ENCODE measurements around the gene DNLZ.
"Not testable (repeated sequence)": the region's sequence is repeated elsewhere in the genome, so short reads cannot be mapped to it uniquely, and the experiment has no call there.

The DNLZ gene

GRCh38 chr9:136331030-136331429 lies 32.5 kb downstream of the DNLZ start:
- DNase-seq (ENCODE audit: low read depth) = no peak

DNA sequence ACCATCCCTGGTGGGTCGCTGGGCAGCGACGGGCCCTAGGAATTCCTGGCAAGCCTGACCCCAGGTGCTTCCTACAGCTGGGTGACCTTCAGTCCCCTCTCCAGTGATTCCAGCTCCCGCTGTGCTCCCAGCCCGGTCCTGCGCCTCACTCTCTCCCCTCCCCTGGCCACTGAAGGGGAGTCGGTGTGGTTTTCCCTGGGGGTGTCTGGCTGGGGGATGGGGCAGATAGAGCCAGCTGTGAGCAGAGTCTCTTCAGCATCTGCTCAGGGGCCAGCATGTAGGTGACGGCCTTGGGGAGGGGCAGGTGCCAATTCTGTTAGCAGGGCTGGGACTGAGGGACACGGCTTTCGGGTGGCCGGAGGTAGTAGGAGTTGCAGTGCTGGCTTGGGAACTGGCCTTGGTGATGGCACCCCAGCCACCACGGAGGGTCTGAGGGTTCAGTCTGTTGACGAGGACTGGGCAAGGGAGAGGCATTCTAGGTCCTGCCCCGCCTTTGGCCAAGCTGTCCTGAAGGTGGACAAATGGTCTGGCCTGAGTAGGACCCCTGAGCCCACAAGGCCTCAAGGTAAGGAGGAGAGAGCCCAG lies 33.0 kb downstream of the DNLZ start:
- DNase-seq (ENCODE audit: low read depth) = no peak

DNA sequence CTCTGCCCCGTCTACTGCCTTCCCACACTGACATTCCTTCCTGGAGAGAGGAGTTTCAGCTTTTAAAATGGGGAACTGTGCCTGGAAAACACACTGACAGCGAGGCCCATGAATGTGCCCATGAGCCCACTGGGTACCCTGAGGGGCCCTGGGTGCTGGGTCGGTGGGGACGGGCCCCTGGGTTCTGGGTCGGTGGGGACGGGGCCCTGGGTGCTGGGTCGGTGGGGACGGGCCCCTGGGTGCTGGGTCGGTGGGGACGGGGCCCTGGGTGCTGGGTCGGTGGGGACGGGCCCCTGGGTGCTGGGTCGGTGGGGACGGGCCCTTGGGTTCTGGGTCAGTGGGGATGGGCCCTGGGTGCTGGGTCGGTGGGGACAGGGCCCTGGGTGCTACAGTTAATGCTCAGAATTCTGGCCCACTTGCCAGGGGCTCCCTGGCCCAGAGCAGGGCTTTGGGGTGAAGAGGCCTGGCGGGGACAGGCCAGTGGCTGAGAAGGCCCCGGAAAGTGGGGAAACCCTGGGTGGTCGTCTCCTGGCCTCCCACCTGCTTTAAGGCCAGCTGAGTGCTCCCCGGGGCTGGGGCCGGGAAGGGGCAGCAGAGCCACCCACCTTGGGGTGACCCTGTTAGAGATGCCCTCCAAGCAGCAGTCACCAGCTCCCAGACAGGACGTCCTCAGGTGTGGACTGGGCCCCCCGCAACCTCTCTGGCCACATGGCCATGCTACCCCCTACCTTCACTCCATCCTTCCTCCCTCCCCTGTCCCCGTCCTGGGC lies 33.7 kb downstream of the DNLZ start:
- DNase-seq (ENCODE audit: low read depth) = no peak

GRCh38 chr9:136329211-136329627 lies 34.3 kb downstream of the DNLZ start:
- DNase-seq (ENCODE audit: low read depth) = no peak

DNA sequence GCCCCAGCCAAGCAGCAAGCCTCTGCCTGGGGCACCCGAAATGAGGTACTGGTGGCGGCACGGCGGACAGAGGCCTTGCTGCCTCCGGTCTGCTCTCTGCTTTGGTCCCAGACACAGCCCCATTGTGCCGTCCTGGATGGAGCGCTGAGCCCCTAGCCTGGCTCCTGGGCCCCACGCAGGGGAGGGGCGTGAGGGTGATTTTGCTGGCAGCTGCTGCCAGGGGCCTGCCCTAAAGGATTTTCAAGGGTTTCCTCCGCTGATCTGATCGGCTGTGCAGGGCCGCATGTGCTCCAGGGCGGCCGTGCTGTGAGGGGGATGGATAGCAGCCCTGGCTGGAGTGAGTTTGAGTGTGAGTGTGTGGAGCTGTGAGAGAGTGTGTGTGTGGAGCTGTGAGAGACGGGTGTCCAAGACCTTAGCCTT lies 34.9 kb downstream of the DNLZ start:
- no peak for DNase-seq (ENCODE audit: low read depth)

GRCh38 chr9:136328011-136328621 lies 35.4 kb downstream of the DNLZ start:
- no peak for DNase-seq (ENCODE audit: low read depth)

DNA sequence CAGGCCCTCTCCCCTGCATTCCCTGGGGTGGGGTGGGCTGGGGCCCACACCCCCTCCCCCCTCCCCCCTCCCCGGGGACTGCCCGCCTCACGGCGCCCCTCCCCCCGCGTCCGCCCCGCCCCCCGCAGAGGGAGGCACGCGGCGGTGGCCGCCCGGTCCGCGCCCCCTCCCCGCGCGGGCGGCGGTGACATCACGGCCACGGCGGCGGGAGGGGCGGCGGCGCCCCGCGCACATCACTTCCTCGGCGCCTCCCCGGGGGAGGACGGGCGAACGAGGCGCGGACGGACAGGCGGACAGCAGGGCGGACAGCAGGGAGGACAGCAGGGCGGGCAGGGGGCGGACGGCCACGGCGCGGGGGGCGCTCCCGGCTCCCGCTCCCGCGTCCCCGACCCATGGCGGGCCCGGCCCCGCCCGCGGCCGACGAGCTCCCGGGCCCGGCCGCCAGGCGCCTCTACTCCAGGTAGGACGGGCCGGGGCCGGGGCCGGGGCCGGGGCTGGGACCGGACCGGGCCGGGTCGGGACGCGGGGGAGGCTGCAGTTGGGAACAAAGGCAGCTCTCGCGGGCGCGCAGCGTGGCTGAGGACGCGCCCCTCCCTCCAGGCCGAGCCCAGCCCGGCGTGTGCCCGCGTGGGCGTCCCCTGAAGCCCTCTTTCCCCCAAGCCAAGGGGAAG lies 36.1 kb downstream of the DNLZ start, which contains the start of gene GPSM1:
GPSM1 (plus strand) TSS at position 236 of the 671 bp plus-strand sequence; CDS start at position 393, 157 bp downstream.
- no peak for DNase-seq (ENCODE audit: low read depth)

- no peak for DNase-seq (ENCODE audit: low read depth)
These were observed 36.7 kb downstream of the DNLZ start for GRCh38 chr9:136326761-136327303.

- DNase-seq (ENCODE audit: low read depth) = no peak
These were observed 37.3 kb downstream of the DNLZ start for GRCh38 chr9:136326061-136326760.

DNA sequence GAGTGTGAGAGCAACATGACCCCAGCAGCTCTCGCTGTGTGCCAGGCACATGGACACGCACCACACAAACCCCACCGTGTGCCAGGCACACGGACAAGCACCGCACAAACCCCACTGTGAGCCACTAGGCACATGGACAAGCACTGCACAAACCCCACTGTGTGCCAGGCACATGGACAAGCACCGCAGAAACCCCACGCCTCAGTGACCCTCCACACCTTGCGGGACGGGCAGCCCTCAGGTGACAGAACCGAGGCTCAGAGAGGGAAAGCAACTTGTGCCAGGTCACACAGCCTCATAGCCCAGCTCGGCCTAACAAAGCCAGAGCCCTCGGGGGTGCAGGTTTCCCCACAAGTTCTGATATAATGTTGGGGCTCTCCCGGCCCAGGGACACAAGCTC lies 38.2 kb downstream of the DNLZ start:
- no peak for DNase-seq (ENCODE audit: low read depth)

- DNase-seq (ENCODE audit: low read depth) = no peak
These were observed 38.8 kb downstream of the DNLZ start for GRCh38 chr9:136324501-136325300.

GRCh38 chr9:136323371-136323789 lies 40.2 kb downstream of the DNLZ start:
- DNase-seq (ENCODE audit: low read depth) = no peak

GRCh38 chr9:136322756-136323330 lies 40.7 kb downstream of the DNLZ start:
- no peak for DNase-seq (ENCODE audit: low read depth)

DNA sequence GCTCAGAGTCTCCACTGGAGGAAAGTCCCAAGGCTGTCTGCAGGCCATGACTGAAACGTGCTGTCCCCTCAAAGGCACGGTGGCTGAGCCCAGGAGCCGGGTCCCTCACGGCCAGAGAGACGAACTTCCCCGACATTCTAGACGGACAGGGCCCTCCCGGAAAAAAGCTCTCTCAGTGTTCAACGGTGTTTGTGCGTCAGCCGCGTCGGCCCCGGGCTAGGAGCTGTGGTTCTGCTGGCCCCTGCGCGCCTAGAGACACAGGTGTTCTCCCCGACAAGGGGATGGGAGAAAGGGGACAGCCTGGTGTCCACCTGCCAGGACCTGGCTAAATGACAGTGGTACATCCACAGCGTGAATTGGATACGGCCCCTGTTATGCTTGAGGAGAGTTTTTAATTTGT lies 42.0 kb downstream of the DNLZ start:
- DNase-seq (ENCODE audit: low read depth) = no peak

DNA sequence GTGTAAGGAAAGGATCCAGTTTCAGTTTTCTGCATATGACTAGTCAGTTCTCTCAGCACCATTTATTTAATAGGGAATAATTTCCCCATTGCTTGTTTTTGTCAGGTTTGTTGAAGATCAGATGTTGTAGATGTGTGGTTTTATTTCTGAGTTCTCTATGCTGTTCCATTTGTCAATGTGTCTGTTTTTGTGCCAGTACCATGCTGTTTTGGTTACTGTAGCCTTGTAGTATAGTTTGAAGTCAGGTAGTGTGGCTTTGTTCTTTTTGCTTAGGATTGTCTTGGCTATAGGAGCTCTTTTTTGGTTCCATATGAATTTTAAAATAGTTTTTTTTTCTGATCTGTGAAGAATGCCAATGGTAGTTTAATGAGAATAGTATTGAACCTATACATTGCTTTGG lies 42.6 kb downstream of the DNLZ start:
- not testable (repeated sequence) for DNase-seq (ENCODE audit: low read depth)

DNA sequence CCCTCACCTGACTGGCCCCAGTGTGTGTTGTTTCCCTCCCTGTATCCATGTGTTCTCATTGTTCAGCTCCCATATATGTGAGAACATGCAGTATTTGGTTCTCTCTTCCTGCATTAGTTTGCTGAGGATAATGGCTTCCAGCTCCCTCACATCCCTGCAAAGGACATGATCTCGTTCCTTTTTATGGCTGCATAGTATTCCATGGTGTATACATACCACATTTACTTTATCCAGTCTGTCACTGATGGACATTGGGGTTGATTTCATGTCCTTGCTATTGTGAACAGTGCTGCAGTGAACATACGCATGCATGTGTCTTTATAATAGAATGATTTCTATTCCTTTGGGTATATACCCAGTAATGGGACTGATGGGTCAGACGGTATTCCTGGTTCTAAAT lies 43.6 kb downstream of the DNLZ start:
- not testable (repeated sequence) for DNase-seq (ENCODE audit: low read depth)

DNA sequence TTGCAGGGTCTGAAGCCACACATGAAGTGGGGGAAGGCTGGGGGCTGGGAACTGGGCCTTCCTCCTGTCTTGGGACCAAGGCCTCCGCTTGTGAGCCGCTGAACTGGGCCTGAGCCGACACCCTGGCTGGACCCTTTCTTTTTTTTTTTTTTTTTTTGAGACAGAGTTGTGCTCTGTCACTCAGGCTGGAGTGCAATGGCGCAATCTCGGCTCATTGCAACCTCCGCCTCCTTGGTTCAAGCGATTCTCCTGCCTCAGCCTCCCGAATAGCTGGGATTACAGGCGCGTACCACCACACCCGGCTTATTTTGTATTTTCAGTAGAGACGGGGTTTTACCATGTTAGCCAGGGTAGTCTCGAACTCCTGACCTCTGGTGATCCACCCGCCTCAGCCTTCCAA lies 44.3 kb downstream of the DNLZ start:
- not testable (repeated sequence) for DNase-seq (ENCODE audit: low read depth)

GRCh38 chr9:136318776-136319241 lies 44.7 kb downstream of the DNLZ start:
- no peak for DNase-seq (ENCODE audit: low read depth)

- no peak for DNase-seq (ENCODE audit: low read depth)
These were observed 45.3 kb downstream of the DNLZ start for GRCh38 chr9:136318111-136318775.

- DNase-seq (ENCODE audit: low read depth) = no peak
These were observed 45.8 kb downstream of the DNLZ start for GRCh38 chr9:136317695-136318094.
